ENCODE measurements around the gene KCNIP1.

KCNIP1 gene

DNA sequence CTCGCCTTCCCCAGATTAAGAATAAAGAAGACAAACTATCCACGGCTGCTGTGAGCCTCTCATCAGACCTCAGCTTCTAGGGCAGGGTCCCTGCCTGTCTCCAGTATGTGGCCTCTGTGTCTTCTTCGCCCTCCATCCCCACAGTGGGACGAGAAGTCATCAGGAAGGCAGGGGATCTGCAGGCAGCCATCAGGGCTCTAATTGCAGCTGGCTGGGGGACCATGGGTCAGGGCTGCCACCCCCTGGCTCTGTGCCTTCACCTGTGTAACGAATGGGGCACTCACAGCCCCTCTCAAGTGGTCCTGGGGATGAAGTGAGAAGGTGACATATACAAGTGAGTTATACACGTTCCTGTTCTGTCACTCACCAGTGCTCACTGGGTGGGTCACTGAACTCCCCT, 139.8 kb downstream of the KCNIP1 start:
- DNase-seq (ENCODE audit: low spot score): no peak

GRCh38 chr5:170644501-170644900, 140.7 kb downstream of the KCNIP1 start:
- DNase-seq (ENCODE audit: low spot score): no peak

DNA sequence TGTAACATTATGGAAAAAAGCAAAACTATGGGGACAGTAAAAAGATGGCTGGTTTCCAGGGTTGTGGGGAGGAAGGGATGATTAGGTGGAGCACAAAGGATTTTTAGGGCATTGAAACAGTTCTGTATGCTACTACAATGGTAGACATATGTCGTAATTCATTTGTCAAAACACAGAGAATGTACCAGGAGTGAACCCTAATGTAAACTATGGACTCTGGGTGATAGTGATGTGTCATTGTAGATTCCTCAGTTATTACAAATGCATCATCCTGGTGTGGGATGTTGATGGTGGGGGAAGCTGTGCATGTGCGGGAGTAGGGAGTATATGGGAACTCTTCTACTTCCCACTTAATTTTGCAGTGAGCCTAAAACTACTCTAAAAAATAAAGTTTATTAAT, 144.7 kb downstream of the KCNIP1 start:
- DNase-seq (ENCODE audit: low spot score): no peak

DNA sequence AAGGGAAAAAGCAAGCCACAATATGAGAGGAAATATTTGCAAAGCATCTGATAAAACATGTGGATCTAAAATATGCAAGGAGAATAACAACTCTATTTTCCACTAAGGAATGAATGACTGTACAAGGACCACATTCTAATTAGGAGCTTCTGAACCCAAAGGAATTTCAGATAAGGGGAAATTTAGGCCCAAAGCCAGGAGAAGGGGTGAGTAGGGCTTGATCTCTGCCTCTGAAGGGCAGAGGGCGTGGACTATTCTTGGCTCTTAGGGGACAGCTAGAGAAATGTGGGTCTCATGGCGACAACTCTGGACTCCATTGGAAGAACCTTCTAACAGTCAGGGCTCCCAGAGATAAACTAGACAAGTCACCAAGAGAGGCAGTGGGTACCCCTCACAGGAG, 147.0 kb downstream of the KCNIP1 start:
- DNase-seq (ENCODE audit: low spot score): no peak

DNA sequence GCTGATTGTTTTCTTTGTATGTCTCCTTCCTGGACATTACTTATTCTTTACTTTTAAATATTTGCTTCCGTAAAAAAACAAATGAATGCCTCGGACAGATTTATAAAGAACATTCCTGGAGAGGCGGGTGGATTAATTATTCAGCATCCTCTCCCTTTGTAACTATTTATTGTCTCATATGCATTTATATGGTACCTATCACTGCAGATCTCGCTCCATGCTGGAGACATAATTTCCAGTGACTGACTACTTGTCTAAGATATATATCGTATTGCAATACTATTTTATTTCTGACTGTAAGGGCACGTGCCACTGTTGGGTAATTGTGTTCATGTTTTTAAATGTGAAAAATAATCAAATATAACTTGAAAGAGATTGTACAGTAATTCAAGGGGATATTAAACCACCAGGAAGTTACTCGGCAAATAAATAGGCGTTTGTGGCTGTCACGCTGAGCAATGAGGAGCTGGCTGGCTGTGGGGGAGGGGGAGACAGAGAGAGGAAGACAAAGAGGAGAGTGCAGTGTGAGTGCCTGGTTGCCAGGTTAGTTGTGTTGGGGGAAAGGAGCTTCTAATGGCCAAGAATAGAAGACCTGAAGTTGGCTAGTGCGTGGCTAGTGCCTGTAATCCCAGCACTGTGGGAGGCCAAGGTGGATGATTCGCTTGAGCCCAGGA, 147.9 kb downstream of the KCNIP1 start:
- no peak for DNase-seq (ENCODE audit: low spot score)

DNA sequence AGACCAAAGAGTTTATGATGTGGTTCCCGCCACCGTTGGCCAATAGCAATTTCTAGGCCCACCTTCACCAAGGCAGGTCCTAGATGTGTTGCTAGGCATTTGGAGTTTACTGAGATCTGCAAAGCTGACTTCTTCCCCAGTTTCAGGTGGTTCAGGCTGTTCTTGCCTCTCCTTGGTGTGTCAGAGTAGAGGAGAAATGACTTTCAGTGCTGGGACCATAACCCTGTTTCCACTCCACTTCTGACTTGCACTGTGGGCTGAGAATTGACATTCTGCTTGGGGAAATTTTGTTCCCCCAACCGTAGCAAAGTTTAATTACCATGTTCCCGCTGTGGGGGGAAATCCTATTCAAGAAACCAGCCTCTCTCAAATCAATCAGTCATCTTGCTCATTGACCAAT, 151.7 kb downstream of the KCNIP1 start:
- no peak for DNase-seq (ENCODE audit: low spot score)

GRCh38 chr5:170655920-170656319, 152.1 kb downstream of the KCNIP1 start:
- no peak for DNase-seq (ENCODE audit: low spot score)

- no peak for DNase-seq (ENCODE audit: low spot score)
Measured at GRCh38 chr5:170656346-170656745, 152.5 kb downstream of the KCNIP1 start.

- no peak for DNase-seq (ENCODE audit: low spot score)
Measured at GRCh38 chr5:170660531-170660930, 156.7 kb downstream of the KCNIP1 start.

DNA sequence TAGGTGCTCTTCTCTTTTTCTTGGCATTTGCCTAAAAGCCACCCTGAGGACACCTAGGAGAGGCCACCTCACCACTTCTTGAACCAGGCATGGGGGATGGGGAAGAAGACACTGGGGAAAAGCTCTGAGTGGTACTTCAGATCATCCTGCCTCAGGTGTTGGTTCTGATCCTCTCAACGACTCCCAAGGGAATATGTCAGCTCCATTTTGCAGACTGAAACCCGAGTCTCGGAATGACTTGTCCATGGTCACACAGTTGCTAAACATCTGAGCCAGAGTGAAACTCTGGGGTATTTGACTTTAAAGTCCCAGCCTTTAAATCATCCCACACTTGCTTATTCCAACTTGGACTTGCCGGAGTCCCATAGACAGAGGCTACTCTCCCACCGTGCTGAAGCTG, 159.1 kb downstream of the KCNIP1 start:
- DNase-seq (ENCODE audit: low spot score): no peak

GRCh38 chr5:170678811-170679210, 175.0 kb downstream of the KCNIP1 start:
- no peak for DNase-seq (ENCODE audit: low spot score)

DNA sequence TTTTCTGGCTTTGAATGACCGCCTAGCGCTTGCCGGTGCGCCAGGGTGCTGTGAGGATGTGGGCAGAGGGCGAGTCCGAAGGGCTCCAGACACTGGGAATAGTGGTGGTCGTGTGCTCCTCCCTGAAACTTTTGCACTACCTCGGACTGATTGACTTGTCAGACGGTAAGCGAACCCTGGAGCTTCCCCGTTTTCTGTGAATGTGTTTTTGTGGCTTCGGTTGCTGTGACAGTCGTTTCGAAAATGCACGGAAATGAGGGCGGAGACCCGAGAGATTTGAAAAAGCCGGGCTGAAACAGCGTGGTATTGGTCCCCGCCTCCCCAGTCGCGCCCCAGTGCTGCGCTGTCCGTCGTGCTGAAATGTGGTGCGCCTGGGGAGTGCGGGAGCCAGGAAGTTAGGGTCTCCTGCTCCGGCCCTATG, 177.2 kb downstream of the KCNIP1 start:
- DNase-seq (ENCODE audit: low spot score): peak; percentile 83

- DNase-seq (ENCODE audit: low spot score): no peak
Measured at GRCh38 chr5:170691657-170692056, 187.8 kb downstream of the KCNIP1 start.

GRCh38 chr5:170693701-170694100, 189.9 kb downstream of the KCNIP1 start:
- peak; percentile 17 for DNase-seq (ENCODE audit: low spot score)

- no peak for DNase-seq (ENCODE audit: low spot score)
Measured at GRCh38 chr5:170694911-170695310, 191.1 kb downstream of the KCNIP1 start.

DNA sequence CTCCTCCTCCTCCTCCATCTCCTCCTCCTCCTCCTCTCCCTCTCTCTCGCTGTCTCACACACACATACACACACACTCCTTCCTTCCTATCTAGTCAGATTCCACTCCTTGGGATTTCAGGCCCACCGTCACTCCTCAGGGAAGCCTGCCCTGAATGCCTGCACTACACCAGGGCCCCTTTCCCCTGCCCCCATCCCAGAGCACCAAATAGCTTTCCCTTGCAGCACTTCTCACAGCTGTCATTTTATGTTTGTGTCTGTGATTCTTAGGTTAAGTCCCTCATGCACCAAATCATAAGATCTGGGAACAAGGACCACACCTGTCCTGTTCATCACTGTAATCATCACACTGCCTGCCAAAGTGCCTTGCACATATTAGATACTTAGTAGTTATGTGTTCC, 193.2 kb downstream of the KCNIP1 start:
- no peak for DNase-seq (ENCODE audit: low spot score)

- DNase-seq (ENCODE audit: low spot score): no peak
Measured at GRCh38 chr5:170700503-170700902, 196.7 kb downstream of the KCNIP1 start.

GRCh38 chr5:170701334-170701733, 197.5 kb downstream of the KCNIP1 start:
- DNase-seq (ENCODE audit: low spot score): no peak

- DNase-seq (ENCODE audit: low spot score): no peak
Measured at GRCh38 chr5:170704417-170705192, 200.8 kb downstream of the KCNIP1 start.

GRCh38 chr5:170709640-170710039, 205.8 kb downstream of the KCNIP1 start:
- no peak for DNase-seq (ENCODE audit: low spot score)

DNA sequence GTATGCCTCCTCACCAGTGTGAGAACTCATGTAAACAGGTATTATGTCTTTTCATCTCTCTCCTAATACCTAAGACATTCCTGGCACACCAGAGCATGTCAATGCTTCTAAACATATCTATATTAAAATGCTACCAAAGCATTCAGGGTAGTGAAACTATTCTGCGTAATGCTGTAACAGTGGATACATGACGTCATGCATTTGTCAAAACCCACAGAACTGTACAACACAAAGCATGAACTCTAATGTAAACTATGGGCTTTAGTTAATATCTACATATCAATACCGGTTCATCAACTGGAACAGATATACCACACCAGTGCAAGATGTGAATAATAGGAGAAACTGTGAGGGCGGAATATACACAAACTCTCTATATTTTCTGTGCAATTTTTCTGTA, 207.5 kb downstream of the KCNIP1 start:
- DNase-seq (ENCODE audit: low spot score): no peak

DNA sequence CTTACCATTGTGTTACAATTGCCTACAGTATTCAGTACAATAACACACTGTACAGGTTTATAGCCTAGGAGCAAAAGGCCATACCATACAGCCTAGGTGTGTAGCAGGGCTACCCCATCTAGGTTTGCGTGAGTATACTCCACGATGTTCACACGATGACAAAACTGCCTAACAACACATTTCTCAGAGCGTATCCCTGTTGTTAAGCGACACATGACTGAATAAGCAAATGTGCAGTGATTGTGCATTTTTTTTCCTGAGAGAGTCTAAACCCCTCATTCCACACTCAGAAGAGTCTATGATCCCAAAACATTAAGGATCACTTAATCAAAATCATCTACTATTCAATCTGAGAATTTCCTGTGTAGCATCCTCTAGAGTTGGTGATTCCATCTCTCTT, 211.3 kb downstream of the KCNIP1 start:
- no peak for DNase-seq (ENCODE audit: low spot score)

DNA sequence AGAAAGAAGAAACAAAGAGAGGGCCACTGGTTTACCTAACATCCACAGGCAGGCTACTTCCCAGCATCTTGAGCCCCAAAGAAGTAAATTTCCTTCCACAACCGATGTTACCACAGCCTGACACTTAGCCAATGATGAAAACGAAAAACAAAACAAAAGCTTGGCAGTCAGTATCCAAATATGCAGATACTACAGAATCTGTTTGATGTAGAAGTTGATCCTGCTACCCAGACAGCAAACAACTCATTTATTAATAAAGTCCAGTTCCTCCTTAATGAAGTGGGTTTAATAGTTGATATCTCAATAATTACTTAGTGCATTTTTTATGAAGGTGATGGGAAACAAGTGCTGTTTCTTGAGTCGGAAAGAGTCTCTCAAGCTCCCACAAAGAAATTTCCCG, 212.6 kb downstream of the KCNIP1 start:
- no peak for DNase-seq (ENCODE audit: low spot score)

DNA sequence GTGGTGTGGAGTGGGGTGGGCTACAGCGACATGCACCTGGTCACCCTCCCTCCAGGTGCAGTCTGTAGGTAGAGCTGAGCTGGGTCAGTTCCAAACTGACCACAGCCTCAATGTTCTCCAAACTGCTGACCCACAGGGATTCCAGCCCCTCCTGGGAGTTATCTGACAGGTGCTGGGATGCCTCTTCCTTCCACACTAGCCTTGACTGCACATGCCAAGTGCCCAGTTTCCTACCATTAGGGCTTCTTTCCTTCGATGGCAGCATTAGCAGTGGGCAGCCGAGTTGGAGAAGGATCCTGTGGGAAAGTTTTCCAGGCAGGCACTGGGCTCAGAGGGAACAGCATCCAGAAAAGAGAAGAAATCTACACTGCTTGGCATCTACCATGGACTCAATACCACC, 215.7 kb downstream of the KCNIP1 start:
- no peak for DNase-seq (ENCODE audit: low spot score)
